HepG2 (cell line): Measurements from ENCODE around the gene SPG7. TPM values are rescaled to one million over a fixed set of nuclear protein-coding genes. Genes with fewer than 3 reads are reported as not detected.

Source experiments
- ATAC-seq: fragments of 200-7000 bp; cut with Tn5 transposase; 3 replicates; pipeline ENCODE4 v1.9.1; 2020; ENCODE audit warnings: mild to moderate bottlenecking, moderate library complexity
- BruUV-seq: library from RNA; stranded (reverse); fragments of 400-500 nt; replicated peaks from 2 replicates; lab custom pipeline; 2021; lab: Mats Ljungman, UMichigan
- CTCF ChIA-PET: fragments of 300-600 bp; formaldehyde crosslinking; extraction: SDS; loops from one replicate; lab custom pipeline; 2021; ENCODE audit warnings: low total read pairs, inconsistent platforms, low intra/inter-chr PET ratio; lab: Yijun Ruan, JAX
- POLR2A ChIA-PET: fragments of 350-600 bp; sonication (Branson Sonifier 250); formaldehyde crosslinking; loops from one replicate; lab custom pipeline; 2020; ENCODE audit warnings: antibody characterized with exemption, inconsistent platforms; lab: Yijun Ruan, JAX
- DNase-seq: peaks from one replicate; pipeline ENCODE4 v3.0.0-alpha.2; 2015; ENCODE audit warnings: low spot score
- FAIRE-seq: peaks from 3 replicates; lab custom pipeline; 2011; peaks lifted over from hg19 to GRCh38; lab: Jason Lieb, UNC
- H2AFZ ChIP-seq: one replicate; pipeline ENCODE4 v1.6.1; 2011; ENCODE audit warnings: low read length, inconsistent platforms
- H3K27ac ChIP-seq: fragments of 300-600 bp; 3 replicates; pipeline ENCODE4 v1.8.0; 2011; ENCODE audit warnings: mixed run types, mild to moderate bottlenecking, mixed read lengths, low read length, inconsistent platforms; ENCODE audit not compliant: insufficient read depth; ENCODE audit errors: extremely low read length
- H3K27me3 ChIP-seq, 2 experiments: fragments of 200-600 bp in 1 of 2; 2 replicates in 1 of 2; 3 replicates in 1 of 2; pipeline versions ENCODE4 v1.6.0 to v1.8.0; 2011; ENCODE audit warnings: low read length in 2 of 2, mild to moderate bottlenecking in 2 of 2, moderate library complexity in 2 of 2, inconsistent platforms in 1 of 2; ENCODE audit not compliant: insufficient read depth in 2 of 2, control insufficient read depth in 1 of 2
- H3K36me3 ChIP-seq, 2 experiments: fragments of 200-600 bp in 1 of 2; replicated peaks in 1 of 2; 2 replicates in 1 of 2; 3 replicates in 1 of 2; pipeline versions ENCODE4 v1.5.1 to v1.8.0; 2011; ENCODE audit warnings: low read length in 2 of 2, inconsistent platforms in 1 of 2; ENCODE audit not compliant: insufficient read depth in 2 of 2, control insufficient read depth in 1 of 2
- H3K4me1 ChIP-seq: 2 replicates; pipeline ENCODE4 v1.5.1; 2012; ENCODE audit warnings: low read length, inconsistent platforms; ENCODE audit not compliant: insufficient read depth
- H3K4me2 ChIP-seq: 2 replicates; pipeline ENCODE4 v1.6.0; 2011; ENCODE audit warnings: low read depth, low read length, inconsistent platforms
- H3K4me3 ChIP-seq, 3 experiments: fragments of 200-600 bp in 1 of 3; sonication (generic), shearing (Covaris generic) in 1 of 3; replicated peaks in 1 of 3; 2 replicates each; pipeline ENCODE4 v1.5.1; 2011 to 2016; ENCODE audit warnings: low read length in 3 of 3, inconsistent platforms in 2 of 3, low read depth in 2 of 3, mild to moderate bottlenecking in 2 of 3, control low read depth in 1 of 3, mixed read lengths in 1 of 3; ENCODE audit not compliant: insufficient read depth in 1 of 3
- H3K79me2 ChIP-seq: one replicate; pipeline ENCODE4 v1.6.1; 2011; ENCODE audit warnings: low read length, inconsistent platforms; ENCODE audit not compliant: insufficient read depth
- H3K9ac ChIP-seq: 2 replicates; pipeline ENCODE4 v1.6.0; 2011; ENCODE audit warnings: mild to moderate bottlenecking, low read depth, low read length, inconsistent platforms; ENCODE audit not compliant: insufficient read depth
- H3K9me3 ChIP-seq: 2 replicates; pipeline ENCODE4 v1.5.1; 2012; ENCODE audit warnings: mild to moderate bottlenecking, low read length
- H4K20me1 ChIP-seq: 2 replicates; pipeline ENCODE4 v1.6.0; 2011; ENCODE audit warnings: inconsistent platforms, mild to moderate bottlenecking, low read length, moderate library complexity; ENCODE audit not compliant: insufficient read depth
- AGO2 ChIP-seq: fragments of 200-400 bp; formaldehyde crosslinking; optimal IDR thresholded peaks from 2 replicates; pipeline ENCODE3; 2017; ENCODE audit warnings: mild to moderate bottlenecking, low read depth, low read length, moderate library complexity
- GFI1 ChIP-seq: sonication (generic); formaldehyde crosslinking; IDR thresholded peaks from 2 replicates; pipeline ENCODE4 v1.5.0; 2020; ENCODE audit warnings: missing genetic modification reagents, mild to moderate bottlenecking, borderline replicate concordance
- MYNN ChIP-seq: sonication (generic); formaldehyde crosslinking; IDR thresholded peaks from 2 replicates; pipeline ENCODE4 v1.4.0; 2020; ENCODE audit warnings: mild to moderate bottlenecking, low read depth, missing genetic modification reagents
- REPIN1 ChIP-seq: sonication (generic); formaldehyde crosslinking; IDR thresholded peaks from 2 replicates; pipeline ENCODE4 v1.8.0; 2022; ENCODE audit warnings: missing genetic modification reagents, low read depth, mild to moderate bottlenecking, borderline replicate concordance
- ZNF12 ChIP-seq: sonication (generic); formaldehyde crosslinking; IDR thresholded peaks from 2 replicates; pipeline ENCODE4 v1.5.0; 2020; ENCODE audit warnings: missing genetic modification reagents
- ZNF691 ChIP-seq: sonication (generic); formaldehyde crosslinking; IDR thresholded peaks from 2 replicates; pipeline ENCODE4 v1.4.0; 2020; ENCODE audit warnings: missing genetic modification reagents, low read depth, mild to moderate bottlenecking, borderline replicate concordance
- ZNF761 ChIP-seq: sonication (generic); formaldehyde crosslinking; conservative IDR thresholded peaks from 2 replicates; pipeline ENCODE4 v1.4.0; 2020; ENCODE audit warnings: mild to moderate bottlenecking, missing genetic modification reagents
- ZSCAN20 ChIP-seq: sonication (generic); formaldehyde crosslinking; IDR thresholded peaks from 2 replicates; pipeline ENCODE4 v1.4.0; 2020; ENCODE audit warnings: missing genetic modification reagents, mild to moderate bottlenecking, borderline replicate concordance
- WGBS: methylation state at CpG from one replicate; pipeline ENCODE4 v1.1.6; 2017; ENCODE audit warnings: low lambda C conversion rate; 5-methylcytosine and 5-hydroxymethylcytosine counted together
- in situ Hi-C: cut with HindIII; loops from 2 replicates; pipeline ENCODE4 v1.10.0; 2017; ENCODE audit warnings: low pct_unique_long_range_greater_than_20kb; ENCODE audit not compliant: extremely low pct_ligation_motif_present
- intact Hi-C: fragments of 100-400 bp; cut with micrococcal nuclease; formaldehyde crosslinking; loops from one replicate; pipeline ENCODE4 v1.10.0; 2022; ENCODE audit not compliant: unreplicated experiment
- polyA plus RNA-seq, 8 experiments: library from polyadenylated mRNA; depleted of rRNA in 3 of 8; stranded (reverse) in 7 of 8; unstranded in 1 of 8; fragments of >200 nt; fragmentation: Illumina TruSeq in 4 of 8; extraction: Trizol in 4 of 8; gene quantifications; 2 replicates each; pipeline versions ENCODE4 v1.2.1 to v1.2.3, GENCODE V29; 2011 to 2016; ENCODE audit warnings: low read depth in 4 of 8, missing spikeins in 1 of 8, mixed read lengths in 1 of 8; ENCODE audit not compliant: insufficient read depth in 1 of 8
- total RNA-seq, 5 experiments: library from RNA; depleted of rRNA; stranded (reverse); fragments of >200 nt; fragmentation: Illumina TruSeq; extraction: Trizol; gene quantifications; 2 replicates each; pipeline ENCODE4 v1.2.3, GENCODE V29; 2016; ENCODE audit warnings: low read depth in 1 of 5
- TF ChIP-seq, protein P1 (sequence below): sonication (generic); formaldehyde crosslinking; IDR thresholded peaks from 2 replicates; pipeline ENCODE4 v1.4.0; 2020; ENCODE audit warnings: missing genetic modification reagents

Gene SPG7
- total and polyA plus RNA-seq, 2 of the 13 experiments (the other 11 are each of a cell fraction or from before 2014, with no cell fraction given), result 66.0 to 136 TPM

DNA sequence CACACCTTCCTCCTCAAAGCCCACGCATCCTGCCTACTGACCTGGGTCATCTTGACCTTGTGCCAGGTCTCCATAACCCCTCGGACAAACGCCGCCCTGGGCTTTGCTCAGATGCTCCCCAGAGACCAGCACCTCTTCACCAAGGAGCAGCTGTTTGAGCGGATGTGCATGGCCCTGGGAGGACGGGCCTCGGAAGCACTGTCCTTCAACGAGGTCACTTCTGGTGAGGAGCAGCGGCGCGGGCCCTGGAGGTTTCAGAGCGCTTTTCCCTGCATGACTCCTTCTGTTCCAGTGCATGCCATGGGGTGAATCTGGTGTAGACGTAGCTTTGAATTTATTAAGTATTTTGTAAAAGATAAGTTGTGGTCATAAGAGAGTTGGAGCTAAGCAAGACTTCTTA is 44.7 kb downstream of the SPG7 start:
- Histone ChIP-seq H2AFZ (no peak overlapping the region), H3K27me3 (no peaks in the 10 kb centered on the region), H3K79me2 (no peaks in the 10 kb centered on the region), H3K27ac (no peak overlapping the region), H3K4me2 (no peak overlapping the region), H3K9ac (no peak overlapping the region), H3K4me3 (no peak overlapping the region), H3K9me3 (no peaks in the 10 kb centered on the region), H3K4me1 (peaks cover 11% of the 10 kb centered on the region), H3K36me3 (peaks cover 42 to 78% of the 10 kb centered on the region in 2 experiments), H4K20me1 (no peaks in the 10 kb centered on the region)
- POLR2A ChIA-PET, result no interaction called here
- in situ Hi-C loops (no loop called here), intact Hi-C loops (no loop called here)
- CTCF ChIA-PET, result no interaction called here
- FAIRE-seq (no peak), ATAC-seq (no peak), DNase-seq (no peak)
- no peak for TF ChIP-seq ZNF12
- no peak for TF ChIP-seq REPIN1 (CRISPR knock-in tag)
- no peak for TF ChIP-seq ZSCAN20 (CRISPR knock-in tag)
- BruUV-seq, result no TSS peak
- 96% methylated on average over 11 of the region's 13 CpGs for WGBS

GRCh38 chr16:89553733-89554132 is 45.5 kb downstream of the SPG7 start:
- CTCF ChIA-PET, result no interaction called here
- POLR2A ChIA-PET, result no interaction called here
- no peak for FAIRE-seq
- no peak overlapping the region for H2AFZ ChIP-seq
- H3K9ac ChIP-seq, result no peak overlapping the region
- no peak for ATAC-seq
- H3K4me1 ChIP-seq, result peaks cover 14% of the 10 kb centered on the region
- no peaks in the 10 kb centered on the region for H3K9me3 ChIP-seq
- intact Hi-C loops, result no loop called here
- H3K79me2 ChIP-seq, result no peaks in the 10 kb centered on the region
- no peak overlapping the region for H3K4me3 ChIP-seq
- no peak overlapping the region for H3K4me2 ChIP-seq
- peaks cover 41 to 71% of the 10 kb centered on the region in 2 experiments for H3K36me3 ChIP-seq
- TF ChIP-seq, protein P1, sequence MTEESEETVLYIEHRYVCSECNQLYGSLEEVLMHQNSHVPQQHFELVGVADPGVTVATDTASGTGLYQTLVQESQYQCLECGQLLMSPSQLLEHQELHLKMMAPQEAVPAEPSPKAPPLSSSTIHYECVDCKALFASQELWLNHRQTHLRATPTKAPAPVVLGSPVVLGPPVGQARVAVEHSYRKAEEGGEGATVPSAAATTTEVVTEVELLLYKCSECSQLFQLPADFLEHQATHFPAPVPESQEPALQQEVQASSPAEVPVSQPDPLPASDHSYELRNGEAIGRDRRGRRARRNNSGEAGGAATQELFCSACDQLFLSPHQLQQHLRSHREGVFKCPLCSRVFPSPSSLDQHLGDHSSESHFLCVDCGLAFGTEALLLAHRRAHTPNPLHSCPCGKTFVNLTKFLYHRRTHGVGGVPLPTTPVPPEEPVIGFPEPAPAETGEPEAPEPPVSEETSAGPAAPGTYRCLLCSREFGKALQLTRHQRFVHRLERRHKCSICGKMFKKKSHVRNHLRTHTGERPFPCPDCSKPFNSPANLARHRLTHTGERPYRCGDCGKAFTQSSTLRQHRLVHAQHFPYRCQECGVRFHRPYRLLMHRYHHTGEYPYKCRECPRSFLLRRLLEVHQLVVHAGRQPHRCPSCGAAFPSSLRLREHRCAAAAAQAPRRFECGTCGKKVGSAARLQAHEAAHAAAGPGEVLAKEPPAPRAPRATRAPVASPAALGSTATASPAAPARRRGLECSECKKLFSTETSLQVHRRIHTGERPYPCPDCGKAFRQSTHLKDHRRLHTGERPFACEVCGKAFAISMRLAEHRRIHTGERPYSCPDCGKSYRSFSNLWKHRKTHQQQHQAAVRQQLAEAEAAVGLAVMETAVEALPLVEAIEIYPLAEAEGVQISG (CRISPR knock-in tag), result no peak
- TF ChIP-seq AGO2 (peak; percentile 63), ZNF761 (CRISPR knock-in tag) (no peak), MYNN (CRISPR knock-in tag) (no peak), ZNF691 (CRISPR knock-in tag) (no peak), GFI1 (CRISPR knock-in tag) (no peak)
- H3K27me3 ChIP-seq, result no peaks in the 10 kb centered on the region
- in situ Hi-C loops, result no loop called here
- no peak for DNase-seq
- no TSS peak for BruUV-seq
- H4K20me1 ChIP-seq, result no peaks in the 10 kb centered on the region
- over 99% methylated on average over 16 of the region's 18 CpGs for WGBS
- H3K27ac ChIP-seq, result no peak overlapping the region
